Neural progenitor cell (in vitro differentiated cells): ENCODE results near the gene HDAC4. TPM values are rescaled to one million over a fixed set of nuclear protein-coding genes. Genes with fewer than 3 reads are reported as not detected.

Source experiments
- DNase-seq: peaks from one replicate; pipeline ENCODE4 v3.0.0-alpha.2; 2016; ENCODE audit warnings: low spot score
- H2AFZ ChIP-seq: fragments of 200-600 bp; sonication (generic); replicated peaks from 2 replicates; pipeline ENCODE4 v1.6.1; 2016; ENCODE audit warnings: antibody characterized with exemption
- H3F3A ChIP-seq: fragments of 200-600 bp; sonication (generic); 2 replicates; pipeline ENCODE4 v1.6.1; 2016; ENCODE audit warnings: antibody characterized with exemption, low read depth
- H3K27ac ChIP-seq: fragments of 200-600 bp; sonication (generic); 2 replicates; pipeline ENCODE4 v1.5.1; 2016; ENCODE audit warnings: mild to moderate bottlenecking
- H3K27me3 ChIP-seq: fragments of 200-600 bp; sonication (generic); 2 replicates; pipeline ENCODE4 v1.6.1; 2016; ENCODE audit warnings: mild to moderate bottlenecking, moderate library complexity
- H3K36me3 ChIP-seq: fragments of 200-600 bp; sonication (generic); 2 replicates; pipeline ENCODE4 v1.5.1; 2016
- H3K4me1 ChIP-seq: fragments of 200-600 bp; sonication (generic); 2 replicates; pipeline ENCODE4 v1.6.1; 2016; ENCODE audit warnings: mixed run types
- H3K4me2 ChIP-seq: fragments of 200-600 bp; sonication (generic); 2 replicates; pipeline ENCODE4 v1.6.1; 2016
- H3K4me3 ChIP-seq: fragments of 200-600 bp; sonication (generic); 2 replicates; pipeline ENCODE4 v1.5.1; 2016
- H3K79me2 ChIP-seq: fragments of 200-600 bp; sonication (generic); 2 replicates; pipeline ENCODE4 v1.6.1; 2016; ENCODE audit warnings: low read depth
- H3K9ac ChIP-seq: fragments of 200-600 bp; sonication (generic); 2 replicates; pipeline ENCODE4 v1.6.1; 2016
- H3K9me3 ChIP-seq: fragments of 200-600 bp; sonication (generic); 2 replicates; pipeline ENCODE4 v1.5.1; 2016; ENCODE audit warnings: low read depth
- H4K20me1 ChIP-seq: fragments of 200-600 bp; sonication (generic); 2 replicates; pipeline ENCODE4 v1.6.1; 2016; ENCODE audit warnings: low read depth
- H3K27ac Mint-ChIP-seq: 3 replicates; pipeline ENCODE4 v1.8.0; 2021; ENCODE audit warnings: mixed read lengths
- H3K27me3 Mint-ChIP-seq: 2 replicates; pipeline ENCODE4 v1.8.0; 2022; ENCODE audit warnings: low read depth, mild to moderate bottlenecking, inconsistent platforms, moderate library complexity, mixed read lengths; ENCODE audit not compliant: insufficient read depth
- H3K36me3 Mint-ChIP-seq: 3 replicates; pipeline ENCODE4 v1.8.0; 2021; ENCODE audit warnings: mixed read lengths
- H3K4me1 Mint-ChIP-seq: 3 replicates; pipeline ENCODE4 v1.8.0; 2021; ENCODE audit warnings: mixed read lengths
- H3K4me3 Mint-ChIP-seq: 3 replicates; pipeline ENCODE4 v1.8.0; 2021; ENCODE audit warnings: mild to moderate bottlenecking, moderate library complexity, mixed read lengths
- H3K9me3 Mint-ChIP-seq: 3 replicates; pipeline ENCODE4 v1.8.0; 2020; ENCODE audit warnings: mixed read lengths
- CTCF ChIP-seq: fragments of 200-600 bp; sonication (generic); IDR thresholded peaks from 2 replicates; pipeline ENCODE4 v1.5.1; 2017; ENCODE audit warnings: antibody characterized with exemption, mild to moderate bottlenecking
- EZH2 ChIP-seq: fragments of 200-600 bp; sonication (generic); IDR thresholded peaks from 2 replicates; pipeline ENCODE4 v1.6.1; 2017; ENCODE audit warnings: antibody characterized with exemption, mild to moderate bottlenecking, moderate library complexity
- EZH2phosphoT487 ChIP-seq: fragments of 200-600 bp; sonication (generic); IDR thresholded peaks from 2 replicates; pipeline ENCODE4 v1.6.1; 2017; ENCODE audit warnings: antibody characterized with exemption
- total RNA-seq: library from RNA; depleted of rRNA; stranded (reverse); fragments of >200 nt; gene quantifications from 2 replicates; pipeline ENCODE4 v1.2.3, GENCODE V29; 2015; ENCODE audit warnings: low replicate concordance

Gene HDAC4
- total RNA-seq, 1 donor from 2014 or later, result 36.0 TPM

- Histone ChIP-seq H4K20me1 (peaks cover 45% of the 10 kb centered on the region), H3K79me2 (peaks cover 72% of the 10 kb centered on the region), H3K4me1 (no peaks in the 10 kb centered on the region), H3K9ac (no peak overlapping the region), H3K27ac (no peak overlapping the region), H2AFZ (no peak overlapping the region), H3K27me3 (no peaks in the 10 kb centered on the region), H3K4me3 (no peak overlapping the region), H3F3A (no peaks in the 10 kb centered on the region), H3K4me2 (no peak overlapping the region), H3K36me3 (no peaks in the 10 kb centered on the region), H3K9me3 (no peaks in the 10 kb centered on the region)
- peaks cover 4% of the 10 kb centered on the region for H3K27me3 Mint-ChIP-seq
- H3K9me3 Mint-ChIP-seq, result no peaks in the 10 kb centered on the region
- no peak overlapping the region for H3K4me3 Mint-ChIP-seq
- H3K4me1 Mint-ChIP-seq, result peaks cover 50% of the 10 kb centered on the region
- TF ChIP-seq CTCF (no peak), EZH2phosphoT487 (no peak), EZH2 (no peak)
- no peak for DNase-seq
- H3K27ac Mint-ChIP-seq, result peak overlapping the region; percentile 28
- peaks cover 6% of the 10 kb centered on the region for H3K36me3 Mint-ChIP-seq
These were observed 171.1 kb downstream of the HDAC4 start for GRCh38 chr2:239229545-239230279.

GRCh38 chr2:239227661-239228371, 173.0 kb downstream of the HDAC4 start:
- no peak overlapping the region for H3K9ac ChIP-seq
- no peak overlapping the region for H2AFZ ChIP-seq

More at GRCh38 chr2:239227661-239228371, 173.0 kb downstream of the HDAC4 start:
- TF ChIP-seq EZH2phosphoT487 (no peak), CTCF (no peak), EZH2 (no peak)
- peak overlapping the region; percentile 76 for H3K27ac Mint-ChIP-seq
- Histone ChIP-seq H3K36me3 (no peaks in the 10 kb centered on the region), H3K4me1 (peaks cover 3% of the 10 kb centered on the region), H3K4me3 (no peak overlapping the region), H3F3A (no peaks in the 10 kb centered on the region), H3K27me3 (no peaks in the 10 kb centered on the region), H4K20me1 (peaks cover 61% of the 10 kb centered on the region), H3K27ac (no peak overlapping the region), H3K9me3 (no peaks in the 10 kb centered on the region), H3K4me2 (no peak overlapping the region), H3K79me2 (peaks cover 73% of the 10 kb centered on the region)
- DNase-seq, result no peak
- H3K27me3 Mint-ChIP-seq, result peaks cover 6% of the 10 kb centered on the region
- H3K9me3 Mint-ChIP-seq, result no peaks in the 10 kb centered on the region
- peaks cover 59% of the 10 kb centered on the region for H3K4me1 Mint-ChIP-seq
- peaks cover 2% of the 10 kb centered on the region for H3K36me3 Mint-ChIP-seq
- H3K4me3 Mint-ChIP-seq, result no peak overlapping the region
